GM18499 (cell line): ENCODE measurements around the gene AP1G2.
A peak's percentile ranks its signal among the peaks of the same experiment; 100 is the strongest.
"Not testable (repeated sequence)": the region's sequence is repeated elsewhere in the genome, so short reads cannot be mapped to it uniquely, and the experiment has no call there.

Experiments
- ATAC-seq: cut with Tn5 transposase; IDR thresholded peaks from one replicate; pipeline ENCODE4 v1.9.1; 2021; ENCODE audit warnings: moderate number of reproducible peaks; ENCODE audit not compliant: insufficient read depth, unreplicated experiment

Gene AP1G2

GRCh38 chr14:23567186-23568020 lies at the start of gene AP1G2:
Gene AP1G2, minus strand, starts transcription at chr14:23567791. Its CDS starts 477 bp downstream, at chr14:23567314.
- ATAC-seq = peak; percentile 68

GRCh38 chr14:23615856-23616255 lies 48.3 kb upstream of the AP1G2 start:
- ATAC-seq = no peak

- ATAC-seq = no peak
Observed at GRCh38 chr14:23614395-23614828, 46.8 kb upstream of the AP1G2 start.

- no peak for ATAC-seq
Observed at GRCh38 chr14:23613242-23614070, 45.9 kb upstream of the AP1G2 start.

GRCh38 chr14:23612802-23613201 lies 45.2 kb upstream of the AP1G2 start:
- ATAC-seq = no peak

GRCh38 chr14:23612354-23612732 lies 44.8 kb upstream of the AP1G2 start:
- no peak for ATAC-seq

- no peak for ATAC-seq
Observed at GRCh38 chr14:23610815-23611289, 43.3 kb upstream of the AP1G2 start.

- ATAC-seq = no peak
Observed at GRCh38 chr14:23610090-23610814, 42.7 kb upstream of the AP1G2 start.

GRCh38 chr14:23609411-23610089 lies 42.0 kb upstream of the AP1G2 start:
- ATAC-seq = not testable (repeated sequence)

- no peak for ATAC-seq
Observed at GRCh38 chr14:23609001-23609400, 41.4 kb upstream of the AP1G2 start.

- no peak for ATAC-seq
Observed at GRCh38 chr14:23608454-23608853, 40.9 kb upstream of the AP1G2 start.

GRCh38 chr14:23605931-23606585 lies 38.5 kb upstream of the AP1G2 start:
- ATAC-seq = peak; percentile 82

GRCh38 chr14:23604675-23605170 lies 37.1 kb upstream of the AP1G2 start:
- ATAC-seq = no peak

- no peak for ATAC-seq
Observed at GRCh38 chr14:23604148-23604547, 36.6 kb upstream of the AP1G2 start.

- no peak for ATAC-seq
Observed at GRCh38 chr14:23603103-23603502, 35.5 kb upstream of the AP1G2 start.

GRCh38 chr14:23602181-23603095 lies 34.8 kb upstream of the AP1G2 start:
- no peak for ATAC-seq

- ATAC-seq = no peak
Observed at GRCh38 chr14:23601845-23602180, 34.2 kb upstream of the AP1G2 start.

GRCh38 chr14:23601424-23601823 lies 33.8 kb upstream of the AP1G2 start:
- ATAC-seq = no peak
